ENCODE measurements around the gene AGTR2.
"Not testable (repeated sequence)": the region's sequence is repeated elsewhere in the genome, so short reads cannot be mapped to it uniquely, and the experiment has no call there.

The AGTR2 gene

GRCh38 chrX:116185163-116185562 is 14.6 kb downstream of the AGTR2 start:
- Histone ChIP-seq H3K36me3 (no peaks in the 10 kb centered on the region), H3K4me3 (no peak overlapping the region), H3K27ac (no peak overlapping the region), H3K4me1 (no peaks in the 10 kb centered on the region), H3K27me3 (no peaks in the 10 kb centered on the region), H3K9me3 (no peaks in the 10 kb centered on the region)
- no peak for DNase-seq
- TF ChIP-seq CTCF (IDR thresholded peaks at IDR 0.05), result no peak
- intact Hi-C loops (cut with DNase I; ENCODE audit: low total_unique reads), result no loop called here

- no peak overlapping the region for H3K27ac ChIP-seq
- DNase-seq, result no peak
- intact Hi-C loops (cut with DNase I; ENCODE audit: low total_unique reads), result no loop called here
- no peaks in the 10 kb centered on the region for H3K27me3 ChIP-seq
- no peak overlapping the region for H3K4me3 ChIP-seq
- H3K9me3 ChIP-seq, result no peaks in the 10 kb centered on the region
- TF ChIP-seq CTCF (IDR thresholded peaks at IDR 0.05), result no peak
- H3K4me1 ChIP-seq, result no peaks in the 10 kb centered on the region
- H3K36me3 ChIP-seq, result no peaks in the 10 kb centered on the region
Measured at GRCh38 chrX:116194649-116195048, 24.1 kb downstream of the AGTR2 start.

- intact Hi-C loops (cut with DNase I; ENCODE audit: low total_unique reads), result no loop called here
- Histone ChIP-seq H3K4me3 (no peak overlapping the region), H3K27me3 (no peaks in the 10 kb centered on the region), H3K9me3 (no peaks in the 10 kb centered on the region), H3K27ac (no peak overlapping the region), H3K36me3 (no peaks in the 10 kb centered on the region), H3K4me1 (no peaks in the 10 kb centered on the region)
- TF ChIP-seq CTCF (IDR thresholded peaks at IDR 0.05), result no peak
- no peak for DNase-seq
Measured at GRCh38 chrX:116198235-116198634, 27.7 kb downstream of the AGTR2 start.

GRCh38 chrX:116198810-116199209 is 28.3 kb downstream of the AGTR2 start:
- Histone ChIP-seq H3K27ac (no peak overlapping the region), H3K4me1 (no peaks in the 10 kb centered on the region), H3K4me3 (no peak overlapping the region), H3K9me3 (no peaks in the 10 kb centered on the region), H3K36me3 (no peaks in the 10 kb centered on the region), H3K27me3 (no peaks in the 10 kb centered on the region)
- intact Hi-C loops (cut with DNase I; ENCODE audit: low total_unique reads), result no loop called here
- no peak for DNase-seq
- no peak for TF ChIP-seq CTCF (IDR thresholded peaks at IDR 0.05)

- H3K36me3 ChIP-seq, result no peaks in the 10 kb centered on the region
- intact Hi-C loops (cut with DNase I; ENCODE audit: low total_unique reads), result no loop called here
- no peak overlapping the region for H3K27ac ChIP-seq
- no peaks in the 10 kb centered on the region for H3K27me3 ChIP-seq
- no peaks in the 10 kb centered on the region for H3K4me1 ChIP-seq
- no peak overlapping the region for H3K4me3 ChIP-seq
- H3K9me3 ChIP-seq, result no peaks in the 10 kb centered on the region
- peak; percentile 23 to 24 for TF ChIP-seq CTCF (IDR thresholded peaks at IDR 0.05)
- DNase-seq, result no peak
Measured at GRCh38 chrX:116204932-116205331, 34.4 kb downstream of the AGTR2 start.

GRCh38 chrX:116213262-116213661 is 42.7 kb downstream of the AGTR2 start:
- H3K36me3 ChIP-seq, result no peaks in the 10 kb centered on the region
- no peak for TF ChIP-seq CTCF (IDR thresholded peaks at IDR 0.05)
- no peaks in the 10 kb centered on the region for H3K27me3 ChIP-seq
- intact Hi-C loops (cut with DNase I; ENCODE audit: low total_unique reads), result no loop called here
- no peak overlapping the region for H3K4me3 ChIP-seq
- no peak overlapping the region for H3K27ac ChIP-seq
- no peaks in the 10 kb centered on the region for H3K9me3 ChIP-seq
- H3K4me1 ChIP-seq, result no peaks in the 10 kb centered on the region
- no peak for DNase-seq

GRCh38 chrX:116217080-116217479 is 46.5 kb downstream of the AGTR2 start:
- H3K4me1 ChIP-seq; H3K9me3 ChIP-seq; H3K27ac ChIP-seq; H3K4me3 ChIP-seq; H3K36me3 ChIP-seq; DNase-seq; intact Hi-C loops (cut with DNase I; ENCODE audit: low total_unique reads); H3K27me3 ChIP-seq: not testable (repeated sequence)
